ENCODE results near the gene PRPF38A.

DNA sequence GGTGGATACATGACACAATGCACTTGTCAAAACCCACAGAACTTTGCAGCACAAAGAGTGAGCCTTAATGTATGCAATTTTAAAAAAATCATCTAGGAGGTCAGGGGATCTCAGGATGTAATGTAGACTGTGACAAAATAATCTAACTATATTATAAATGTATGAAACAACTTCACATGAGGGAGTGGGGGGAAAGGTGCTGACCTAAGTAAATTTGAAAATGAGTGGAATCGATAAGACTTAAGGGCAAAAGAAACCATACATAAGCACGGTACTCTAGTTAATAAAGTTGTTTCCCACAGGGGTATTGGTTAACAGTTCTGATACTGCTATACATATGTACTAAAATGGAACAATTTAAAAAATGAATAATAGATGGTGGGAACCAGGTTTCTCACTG lies 64.7 kb downstream of the PRPF38A start:
- no peak for TF ChIP-seq POLR2A (IDR thresholded peaks at IDR 0.05; ENCODE audit: low read depth, low read length)
- TF ChIP-seq TAF1 (IDR thresholded peaks at IDR 0.05; ENCODE audit: low read depth, low read length) = no peak
- no peak for TF ChIP-seq SPI1 (IDR thresholded peaks at IDR 0.05; ENCODE audit: low read depth, low read length)
- TF ChIP-seq POLR2AphosphoS5 (IDR thresholded peaks at IDR 0.05; ENCODE audit: low read depth, low read length) = no peak
- TF ChIP-seq PAX5 (IDR thresholded peaks at IDR 0.05; ENCODE audit: insufficient read depth, low read length, severe bottlenecking) = no peak
- TF ChIP-seq POU2F2 (IDR thresholded peaks at IDR 0.05; ENCODE audit: low read depth, low read length) = no peak

Data from GM12891 (cell line).